K562 (cell line): ENCODE measurements around the gene RGS7BP. TPM values are rescaled to one million over a fixed set of nuclear protein-coding genes. Genes with fewer than 3 reads are reported as not detected.

Experiments used
- ATAC-seq: fragments of 200-7000 bp; cut with Tn5 transposase; 3 replicates; pipeline ENCODE4 v1.9.1; 2020; ENCODE audit warnings: moderate library complexity
- BruUV-seq: library from RNA; stranded (reverse); fragments of 400-500 nt; replicated peaks from 2 replicates; lab custom pipeline; 2021; lab: Mats Ljungman, UMichigan
- CTCF ChIA-PET: fragments of 300-600 bp; formaldehyde crosslinking; extraction: SDS; loops from one replicate; lab custom pipeline; 2021; ENCODE audit warnings: low intra/inter-chr PET ratio; lab: Yijun Ruan, JAX
- POLR2A ChIA-PET: fragments of 300-600, 350-650 bp; sonication (Branson Sonifier 250); formaldehyde crosslinking; extraction: SDS; loops from one replicate; lab custom pipeline; 2021; ENCODE audit warnings: antibody characterized with exemption, inconsistent platforms; lab: Yijun Ruan, JAX
- DNase-seq, 4 experiments: peaks; one replicate each; pipeline versions ENCODE4 v3.0.0 to v3.0.0-alpha.2; 2011 to 2018; ENCODE audit warnings: low spot score in 3 of 4, mixed read lengths in 3 of 4; ENCODE audit errors: extremely low read depth in 1 of 4
- FAIRE-seq: peaks from 2 replicates; lab custom pipeline; 2011; peaks lifted over from hg19 to GRCh38; lab: Jason Lieb, UNC
- H2AFZ ChIP-seq: 2 replicates; pipeline ENCODE4 v1.6.0; 2011; ENCODE audit warnings: low read depth, low read length, control low read depth, inconsistent platforms
- H3K27ac ChIP-seq: fragments of 200-600 bp; 3 replicates; pipeline ENCODE4 v1.8.0; 2011; ENCODE audit warnings: low read depth, mild to moderate bottlenecking, control low read depth, inconsistent platforms, low read length, moderate library complexity, mixed read lengths; ENCODE audit errors: extremely low read depth
- H3K27me3 ChIP-seq, 2 experiments: fragments of 300-600 bp in 1 of 2; 2 replicates in 1 of 2; 3 replicates in 1 of 2; pipeline versions ENCODE4 v1.6.0 to v1.8.0; 2011; ENCODE audit warnings: inconsistent platforms in 2 of 2, low read length in 2 of 2, mild to moderate bottlenecking in 1 of 2, mixed read lengths in 1 of 2, moderate library complexity in 1 of 2; ENCODE audit not compliant: control insufficient read depth in 2 of 2, insufficient read depth in 2 of 2
- H3K36me3 ChIP-seq: fragments of 300-600 bp; 3 replicates; pipeline ENCODE4 v1.8.0; 2011; ENCODE audit warnings: mild to moderate bottlenecking, low read length, inconsistent platforms; ENCODE audit not compliant: control insufficient read depth, insufficient read depth
- H3K4me1 ChIP-seq, 2 experiments: fragments of 200-600 bp in 1 of 2; replicated peaks in 1 of 2; 2 replicates in 1 of 2; 3 replicates in 1 of 2; pipeline versions ENCODE4 v1.5.1 to v1.8.0; 2011; ENCODE audit warnings: inconsistent platforms in 2 of 2, low read length in 2 of 2, mild to moderate bottlenecking in 1 of 2, mixed read lengths in 1 of 2, moderate library complexity in 1 of 2; ENCODE audit not compliant: control insufficient read depth in 2 of 2, insufficient read depth in 2 of 2
- H3K4me2 ChIP-seq: 2 replicates; pipeline ENCODE4 v1.6.1; 2011; ENCODE audit warnings: low read length, control low read depth, inconsistent platforms, mixed read lengths; ENCODE audit not compliant: insufficient read depth
- H3K4me3 ChIP-seq: fragments of 200-600 bp; sonication (generic), shearing (Covaris generic); 2 replicates; pipeline ENCODE4 v1.5.1; 2016; ENCODE audit warnings: control low read depth, inconsistent platforms
- H3K79me2 ChIP-seq: fragments of 200-600 bp; 3 replicates; pipeline ENCODE4 v1.8.0; 2011; ENCODE audit warnings: low read length, inconsistent platforms; ENCODE audit not compliant: control insufficient read depth, insufficient read depth
- H3K9ac ChIP-seq, 2 experiments: 2 replicates each; pipeline versions ENCODE4 v1.6.0 to v1.6.1; 2011; ENCODE audit warnings: low read depth in 2 of 2, low read length in 2 of 2, control low read depth in 1 of 2, inconsistent platforms in 1 of 2, mild to moderate bottlenecking in 1 of 2, mixed read lengths in 1 of 2; ENCODE audit not compliant: insufficient read depth in 1 of 2
- H3K9me1 ChIP-seq: one replicate; pipeline ENCODE4 v1.6.0; 2011; ENCODE audit warnings: inconsistent platforms, mild to moderate bottlenecking, low read length, moderate library complexity; ENCODE audit not compliant: control insufficient read depth, insufficient read depth
- H3K9me3 ChIP-seq: replicated peaks from 2 replicates; pipeline ENCODE4 v1.5.1; 2011; ENCODE audit warnings: low read depth, low read length, inconsistent platforms; ENCODE audit not compliant: control insufficient read depth, insufficient read depth
- H4K20me1 ChIP-seq: replicated peaks from 2 replicates; pipeline ENCODE4 v1.6.1; 2011; ENCODE audit warnings: low read length, inconsistent platforms, mixed read lengths; ENCODE audit not compliant: control insufficient read depth, insufficient read depth
- ZNF551 ChIP-seq: fragments of 250-450 bp; sonication (Bioruptor Pico); IDR thresholded peaks from 2 replicates; pipeline ENCODE4 v1.5.0; 2021; ENCODE audit warnings: mild to moderate bottlenecking, moderate library complexity
- WGBS: fragments of 100-300 bp; shearing (Covaris generic); methylation state at CpG from one replicate; pipeline ENCODE4 v1.1.6; 2016; ENCODE audit warnings: low coverage, mixed read lengths; ENCODE audit not compliant: insufficient coverage; ENCODE audit errors: missing lambda C conversion rate; 5-methylcytosine and 5-hydroxymethylcytosine counted together
- in situ Hi-C: fragments of 300-500 bp; cut with MboI; formaldehyde crosslinking; loops from 4 replicates; pipeline ENCODE4 v1.15.0; 2018; ENCODE audit warnings: inconsistent platforms, mixed read lengths
- intact Hi-C: fragments of 100-400 bp; cut with micrococcal nuclease; formaldehyde crosslinking; loops from 2 replicates; pipeline ENCODE4 v1.14.2; 2022
- polyA plus RNA-seq, 8 experiments: library from polyadenylated mRNA; depleted of rRNA in 4 of 8; stranded (reverse) in 5 of 8; unstranded in 3 of 8; fragments of >200 nt; fragmentation: Nextera tagmentation in 2 of 8; fragmentation: Illumina TruSeq in 1 of 8; extraction: Ambion mirVana in 2 of 8; extraction: Trizol in 1 of 8; gene quantifications; 2 replicates each; pipeline versions ENCODE4 v1.2.1 to v1.2.3, GENCODE V29; 2011 to 2014; ENCODE audit warnings: inconsistent platforms in 1 of 8, missing spikeins in 1 of 8
- total RNA-seq, 7 experiments: library from RNA; depleted of rRNA in 6 of 7; stranded (reverse); fragments of >200 nt in 6 of 7; fragmentation: Illumina TruSeq in 2 of 7; extraction: Trizol in 2 of 7; gene quantifications; 2 replicates each; pipeline versions ENCODE4 v1.2.1 to v1.2.3, GENCODE V29; 2011 to 2021; ENCODE audit warnings: low replicate concordance in 1 of 7
- TF ChIP-seq, protein P1 (sequence below): fragments of 450-650 bp; formaldehyde crosslinking; IDR thresholded peaks from 2 replicates; pipeline ENCODE4 v1.4.0; 2020; ENCODE audit warnings: mild to moderate bottlenecking, moderate library complexity
- TF ChIP-seq, protein P2 (sequence below): fragments of 450-650 bp; IDR thresholded peaks from 2 replicates; pipeline ENCODE4 v1.6.1; 2016; ENCODE audit warnings: antibody characterized with exemption

RGS7BP gene
- total and polyA plus RNA-seq, 9 of the 15 experiments (the other 6 are each of a cell fraction or from before 2014, with no cell fraction given) = not detected

DNA sequence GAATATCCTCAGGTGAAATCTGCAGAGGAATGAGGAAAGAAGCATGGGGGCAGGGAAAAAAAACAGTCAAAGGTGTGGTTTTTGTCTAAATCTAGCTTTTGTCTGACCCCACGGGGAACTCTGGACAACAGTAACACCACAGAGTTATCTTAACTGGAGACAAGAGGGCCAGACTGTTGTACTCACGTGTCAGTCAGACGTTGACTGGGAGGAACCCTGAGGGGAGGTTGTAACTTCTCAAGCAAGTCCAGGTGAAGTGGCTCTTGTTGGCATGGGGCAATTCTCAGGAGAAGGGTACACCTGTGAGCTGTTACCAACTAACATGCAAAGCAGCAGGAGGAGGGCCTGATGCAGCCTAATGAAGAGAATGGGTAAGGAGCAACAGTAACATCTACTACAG is 140.4 kb downstream of the RGS7BP start:
- WGBS = 0% methylated on average over 3 of the region's 3 CpGs
- no peaks in the 10 kb centered on the region for H4K20me1 ChIP-seq
- H3K9me3 ChIP-seq = no peaks in the 10 kb centered on the region
- TF ChIP-seq, protein P1, sequence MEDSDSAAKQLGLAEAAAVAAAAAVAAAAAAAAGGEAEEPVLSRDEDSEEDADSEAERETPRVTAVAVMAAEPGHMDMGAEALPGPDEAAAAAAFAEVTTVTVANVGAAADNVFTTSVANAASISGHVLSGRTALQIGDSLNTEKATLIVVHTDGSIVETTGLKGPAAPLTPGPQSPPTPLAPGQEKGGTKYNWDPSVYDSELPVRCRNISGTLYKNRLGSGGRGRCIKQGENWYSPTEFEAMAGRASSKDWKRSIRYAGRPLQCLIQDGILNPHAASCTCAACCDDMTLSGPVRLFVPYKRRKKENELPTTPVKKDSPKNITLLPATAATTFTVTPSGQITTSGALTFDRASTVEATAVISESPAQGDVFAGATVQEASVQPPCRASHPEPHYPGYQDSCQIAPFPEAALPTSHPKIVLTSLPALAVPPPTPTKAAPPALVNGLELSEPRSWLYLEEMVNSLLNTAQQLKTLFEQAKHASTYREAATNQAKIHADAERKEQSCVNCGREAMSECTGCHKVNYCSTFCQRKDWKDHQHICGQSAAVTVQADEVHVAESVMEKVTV = no peak
- TF ChIP-seq, protein P2, sequence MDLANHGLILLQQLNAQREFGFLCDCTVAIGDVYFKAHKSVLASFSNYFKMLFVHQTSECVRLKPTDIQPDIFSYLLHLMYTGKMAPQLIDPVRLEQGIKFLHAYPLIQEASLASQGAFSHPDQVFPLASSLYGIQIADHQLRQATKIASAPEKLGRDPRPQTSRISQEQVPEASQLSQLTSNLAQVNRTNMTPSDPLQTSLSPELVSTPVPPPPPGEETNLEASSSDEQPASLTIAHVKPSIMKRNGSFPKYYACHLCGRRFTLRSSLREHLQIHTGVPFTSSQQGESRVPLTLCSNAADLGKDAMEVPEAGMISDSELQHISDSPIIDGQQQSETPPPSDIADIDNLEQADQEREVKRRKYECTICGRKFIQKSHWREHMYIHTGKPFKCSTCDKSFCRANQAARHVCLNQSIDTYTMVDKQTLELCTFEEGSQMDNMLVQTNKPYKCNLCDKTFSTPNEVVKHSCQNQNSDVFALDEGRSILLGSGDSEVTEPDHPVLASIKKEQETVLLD = no peak
- no peak for TF ChIP-seq ZNF551 (CRISPR knock-in tag)
- TF ChIP-seq, all 486 proteins: peak for 0
- intact Hi-C loops (no loop called here), in situ Hi-C loops (loop anchor here (25.0 kb wide), 1 partner anchor 841 kb away; the partner anchor contains the start of gene ADAMTS6)
- Histone ChIP-seq H3K9ac (no peak overlapping the region), H3K9me1 (no peaks in the 10 kb centered on the region), H3K27me3 (no peaks in the 10 kb centered on the region), H3K4me2 (no peak overlapping the region), H3K36me3 (no peaks in the 10 kb centered on the region), H3K4me3 (no peak overlapping the region), H3K4me1 (no peaks in the 10 kb centered on the region), H3K27ac (no peak overlapping the region), H2AFZ (no peak overlapping the region), H3K79me2 (no peaks in the 10 kb centered on the region)
- BruUV-seq = no TSS peak
- ChIA-PET CTCF (no interaction called here), POLR2A (interaction anchor here (0.6 kb wide), 1 partner anchor 77 kb away, joined by 3 read pairs; no protein-coding TSS in a partner anchor)
- FAIRE-seq (no peak), ATAC-seq (no peak), DNase-seq (no peak)
